Ishikawa (cell line): ENCODE data around the gene PSMA7.

ENCODE experiments used
- EGR1 ChIP-seq: IDR thresholded peaks from 2 replicates; pipeline ENCODE4 v1.6.1; 2012
- TF ChIP-seq, protein P1 (sequence below): IDR thresholded peaks from 2 replicates; pipeline ENCODE4 v1.6.1; 2012

GRCh38 chr20:62126141-62126540 is 17.1 kb downstream of the PSMA7 start:
- TF ChIP-seq EGR1 = no peak
- TF ChIP-seq, protein P1, sequence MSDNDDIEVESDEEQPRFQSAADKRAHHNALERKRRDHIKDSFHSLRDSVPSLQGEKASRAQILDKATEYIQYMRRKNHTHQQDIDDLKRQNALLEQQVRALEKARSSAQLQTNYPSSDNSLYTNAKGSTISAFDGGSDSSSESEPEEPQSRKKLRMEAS = no peak
